EL (cell line): ENCODE measurements around the gene OSBP2.

ENCODE experiments used
- DNase-seq: peaks from one replicate; pipeline ENCODE4 v3.0.0-alpha.2; 2016

OSBP2 gene

GRCh38 chr22:30856741-30857502 is 162.2 kb downstream of the OSBP2 start:
- DNase-seq = no peak

DNA sequence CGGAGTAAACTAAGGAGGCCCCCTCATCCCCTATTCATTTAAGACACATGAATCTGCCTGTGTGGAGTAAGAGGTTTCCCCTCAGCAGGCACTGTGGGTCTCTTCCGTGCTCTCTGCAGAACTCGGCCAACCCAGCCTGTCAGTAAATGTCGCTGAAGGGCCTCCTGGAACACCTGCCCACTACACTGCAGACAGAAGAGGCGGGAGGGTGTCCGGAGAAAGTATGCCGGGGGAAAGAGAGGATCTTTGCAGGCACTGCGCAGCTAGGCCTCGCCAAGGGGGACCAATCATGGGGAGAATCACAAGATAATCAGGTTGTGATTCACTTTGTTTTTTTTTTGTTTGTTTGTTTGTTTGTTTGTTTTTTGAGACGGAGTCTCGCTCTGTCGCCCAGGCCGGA is 163.1 kb downstream of the OSBP2 start:
- no peak for DNase-seq

GRCh38 chr22:30858976-30859713 is 164.5 kb downstream of the OSBP2 start:
- no peak for DNase-seq

DNA sequence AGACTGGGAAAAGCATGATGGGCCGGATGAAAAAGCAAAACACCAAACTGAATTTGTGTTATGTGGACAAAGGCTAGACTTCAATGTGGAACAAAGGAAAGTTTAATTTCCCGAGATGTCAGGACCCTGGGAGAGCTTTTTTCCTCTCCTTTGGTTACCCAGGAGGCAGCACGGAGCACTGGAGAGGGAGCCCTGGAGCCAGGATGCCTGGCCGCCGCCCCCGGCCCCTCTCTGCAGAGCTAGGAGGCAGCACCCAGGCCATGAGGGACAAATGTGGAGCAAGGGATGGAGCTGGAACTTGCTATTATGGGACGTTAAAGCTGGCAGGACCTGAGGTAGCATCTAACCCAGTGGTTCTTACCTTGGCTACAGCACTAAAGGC is 165.0 kb downstream of the OSBP2 start:
- DNase-seq = no peak

GRCh38 chr22:30860176-30861105 is 165.8 kb downstream of the OSBP2 start:
- no peak for DNase-seq

- no peak for DNase-seq
Observed at GRCh38 chr22:30861131-30861530, 166.5 kb downstream of the OSBP2 start.

- no peak for DNase-seq
Observed at GRCh38 chr22:30861688-30862552, 167.2 kb downstream of the OSBP2 start.

DNA sequence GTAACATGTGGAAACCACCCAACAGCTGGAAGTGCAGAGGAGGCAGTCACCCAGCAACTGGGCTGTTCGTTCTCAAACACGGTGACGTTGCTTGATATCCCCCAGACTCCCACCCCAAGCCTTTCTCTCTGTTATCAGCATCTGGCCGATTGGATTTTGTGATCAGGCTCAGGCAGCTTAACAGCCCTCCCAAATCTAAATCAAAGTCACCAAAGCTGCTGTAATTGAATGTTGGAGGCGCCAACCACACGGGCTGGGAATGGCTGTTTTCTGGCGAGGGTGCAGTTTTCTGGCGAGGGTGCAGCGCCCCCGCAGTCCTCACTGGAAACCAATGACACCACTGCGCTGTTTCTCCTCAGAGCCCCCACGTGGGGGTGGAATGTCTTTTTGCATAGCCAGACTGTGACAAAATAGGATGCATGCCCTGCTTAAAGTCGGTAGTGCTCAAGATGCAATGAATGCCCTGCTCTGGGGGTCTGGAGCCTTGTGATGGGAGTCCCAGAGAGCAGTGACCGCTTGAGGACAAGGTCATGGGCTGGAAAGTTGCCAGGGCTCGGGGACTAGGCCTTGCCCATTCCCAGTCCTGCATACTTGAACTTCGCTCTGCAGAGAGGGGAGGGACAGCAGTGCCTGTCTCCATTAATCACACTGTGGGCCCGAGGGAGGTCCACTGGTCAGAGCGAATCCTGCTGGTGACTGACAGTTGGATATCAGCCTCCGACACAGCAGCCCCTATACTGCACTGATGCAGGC is 168.6 kb downstream of the OSBP2 start:
- DNase-seq = no peak

DNA sequence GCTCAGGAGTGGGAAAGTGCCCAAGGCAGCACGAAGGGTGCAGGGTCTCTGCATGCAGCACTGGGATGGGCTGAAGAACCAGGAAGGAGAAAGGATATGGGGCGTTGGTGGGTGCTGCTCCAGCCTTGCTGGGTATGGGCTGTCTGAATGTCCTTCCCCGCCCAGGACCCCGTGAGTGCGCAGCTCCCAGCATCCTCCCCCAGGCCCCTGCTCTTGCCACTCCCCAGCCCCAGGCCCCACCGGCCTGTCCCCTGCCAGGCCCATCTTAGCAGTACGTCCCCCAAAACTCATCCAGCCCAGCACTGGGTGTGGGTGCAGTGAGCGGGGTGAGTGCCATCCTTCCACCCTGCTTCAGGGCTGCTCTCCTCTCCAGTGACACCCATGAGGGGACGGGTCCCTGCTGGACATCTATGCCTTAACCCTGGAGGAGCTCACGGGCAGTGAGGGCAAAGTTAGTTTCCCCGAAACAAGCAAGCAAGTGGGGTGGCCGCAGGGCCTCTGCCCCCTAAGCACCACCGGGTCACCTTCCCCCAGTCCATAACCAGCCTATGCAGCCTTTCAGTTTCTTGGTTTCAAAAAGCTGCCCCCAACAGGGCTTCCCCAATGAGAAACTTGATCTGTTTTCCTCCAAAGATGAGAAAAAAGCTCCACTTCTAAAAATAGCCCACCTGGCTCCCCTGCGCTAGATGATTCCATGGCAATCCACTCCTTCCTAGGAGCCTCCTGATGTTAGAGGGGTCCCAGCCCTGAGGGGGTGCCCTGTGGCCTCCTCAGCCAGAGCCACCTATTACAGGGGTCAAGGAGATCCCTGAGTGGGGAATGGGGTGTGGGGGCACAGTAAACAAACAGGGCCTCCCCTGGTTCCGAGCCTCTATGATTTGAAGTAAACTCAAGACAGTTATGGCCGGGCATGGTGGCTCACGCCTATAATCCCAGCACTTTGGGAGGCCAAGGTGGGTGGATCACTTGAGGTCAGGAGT is 170.1 kb downstream of the OSBP2 start:
- DNase-seq = no peak

GRCh38 chr22:30865656-30866055 is 171.0 kb downstream of the OSBP2 start:
- no peak for DNase-seq

- no peak for DNase-seq
Observed at GRCh38 chr22:30866216-30866615, 171.5 kb downstream of the OSBP2 start.

DNA sequence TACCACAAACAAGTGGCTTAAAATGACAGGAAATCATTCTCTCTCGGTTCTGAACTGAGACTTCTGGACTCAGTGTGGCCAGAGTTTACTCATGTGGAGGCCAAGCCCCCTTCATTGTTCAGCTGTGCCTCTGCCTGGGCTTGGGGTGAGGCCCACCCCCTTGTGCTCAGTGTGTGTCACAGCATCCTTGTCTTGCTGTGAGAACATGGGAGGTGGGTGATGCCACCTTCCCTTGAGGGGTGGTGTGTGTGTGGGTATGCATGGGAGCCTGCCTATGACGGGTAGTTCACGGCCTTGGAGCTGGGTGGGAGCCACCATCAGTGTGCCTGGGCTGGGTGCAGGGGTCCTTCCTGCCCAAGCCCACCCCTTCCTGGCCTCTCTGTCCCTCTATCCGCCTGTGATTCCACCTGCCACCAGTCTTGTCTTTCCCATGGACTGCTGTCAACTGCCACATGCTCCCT is 172.2 kb downstream of the OSBP2 start:
- DNase-seq = peak; percentile 11

- no peak for DNase-seq
Observed at GRCh38 chr22:30867746-30868662, 173.3 kb downstream of the OSBP2 start.

GRCh38 chr22:30868663-30869385 is 174.2 kb downstream of the OSBP2 start:
- no peak for DNase-seq

DNA sequence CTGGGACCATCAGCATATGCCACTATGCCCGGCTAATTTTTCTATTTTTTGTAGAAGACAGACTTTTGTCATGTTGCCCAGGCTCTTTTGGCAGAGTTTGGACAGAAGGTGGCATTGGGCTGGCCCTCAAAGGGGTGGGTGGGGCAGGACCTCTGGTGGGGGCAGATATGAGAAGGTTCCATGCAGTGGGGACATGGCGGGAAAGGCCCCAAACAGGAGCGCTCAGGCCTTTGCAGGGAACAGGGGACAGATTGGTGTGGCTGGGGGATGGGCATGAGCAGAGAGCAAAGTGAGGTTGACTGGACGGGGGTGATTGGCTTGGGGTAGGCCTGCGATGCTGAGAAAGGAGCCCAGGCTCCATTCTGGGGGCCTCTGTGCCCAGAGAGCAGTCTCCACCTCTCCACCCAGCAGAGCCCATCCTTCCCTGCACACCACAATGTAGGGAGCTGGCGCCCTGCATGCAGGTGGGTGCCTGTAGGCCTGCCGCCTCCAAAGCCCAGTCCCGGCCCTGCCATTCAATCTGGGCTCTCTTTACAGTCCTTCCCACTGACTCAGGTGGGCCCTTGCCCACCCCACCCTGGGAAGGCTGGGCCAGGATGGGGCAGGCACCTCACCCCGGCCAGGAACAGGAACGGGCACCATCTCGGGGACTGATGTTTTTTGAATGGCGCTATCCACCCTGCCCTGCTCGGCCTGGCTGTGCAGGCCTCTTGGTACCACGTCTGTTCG is 175.2 kb downstream of the OSBP2 start:
- no peak for DNase-seq

GRCh38 chr22:30870451-30871345 is 176.0 kb downstream of the OSBP2 start:
- DNase-seq = no peak
